GM12891 (cell line): ENCODE results near the gene EXD3.

Source experiments
- PAX5 ChIP-seq: IDR thresholded peaks from 2 replicates; pipeline ENCODE4 v1.6.1; 2011; ENCODE audit warnings: low read length, moderate library complexity, mild to moderate bottlenecking; ENCODE audit not compliant: insufficient read depth, severe bottlenecking
- POLR2A ChIP-seq: IDR thresholded peaks from 2 replicates; pipeline ENCODE4 v1.6.1; 2011; ENCODE audit warnings: low read depth, low read length, control low read depth
- POLR2AphosphoS5 ChIP-seq: IDR thresholded peaks from 2 replicates; pipeline ENCODE4 v1.6.1; 2011; ENCODE audit warnings: low read depth, low read length, control low read depth
- POU2F2 ChIP-seq: IDR thresholded peaks from 2 replicates; pipeline ENCODE4 v1.6.1; 2011; ENCODE audit warnings: low read depth, mild to moderate bottlenecking, control low read depth, low read length, moderate library complexity
- SPI1 ChIP-seq: IDR thresholded peaks from 2 replicates; pipeline ENCODE4 v1.6.1; 2011; ENCODE audit warnings: low read depth, low read length, control low read depth
- TAF1 ChIP-seq: IDR thresholded peaks from 2 replicates; pipeline ENCODE4 v1.6.1; 2011; ENCODE audit warnings: low read depth, low read length, control low read depth

DNA sequence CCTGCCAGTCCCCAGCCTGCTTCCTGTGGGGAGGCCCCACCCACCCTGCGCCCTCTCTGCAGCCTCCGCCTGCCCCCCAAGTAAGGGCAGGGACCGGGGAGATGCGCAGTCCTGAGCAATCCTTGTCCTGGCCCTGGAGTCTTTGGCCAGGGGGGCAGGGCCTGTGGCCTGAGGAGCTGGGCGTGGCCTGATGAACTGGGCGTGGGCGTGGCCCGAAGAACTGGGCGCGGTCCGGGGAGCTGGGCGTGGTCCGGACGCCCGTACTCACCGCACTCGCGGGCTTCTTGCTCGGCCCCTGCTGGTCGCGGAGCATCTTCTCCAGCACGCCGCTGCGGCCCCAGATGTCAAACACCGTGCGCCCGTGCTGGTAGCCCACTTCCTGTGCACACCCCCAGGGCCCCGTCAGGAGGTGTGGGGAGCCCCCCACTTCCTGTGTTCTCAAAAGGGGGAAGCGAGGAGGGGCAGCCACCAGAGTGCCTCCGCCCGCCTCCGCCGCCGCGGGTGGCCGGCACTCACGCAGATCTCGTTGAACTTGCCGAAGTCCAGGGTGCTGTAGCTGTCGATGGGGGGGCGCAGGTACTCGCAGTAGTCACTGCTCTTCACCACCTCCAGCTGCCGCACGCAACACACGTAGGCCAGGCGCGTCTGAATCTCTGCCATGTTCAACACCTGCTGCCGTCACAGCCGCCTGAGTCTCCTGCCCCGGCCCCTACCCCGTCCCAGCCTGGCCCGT is 38.9 kb upstream of the EXD3 start:
- TF ChIP-seq POLR2A (no peak), POLR2AphosphoS5 (0 out of 2 replicates have a peak, but pooled peaks have one; percentile 26), TAF1 (no peak), SPI1 (0 out of 2 replicates have a peak, but pooled peaks have one; percentile 45), POU2F2 (no peak), PAX5 (no peak)
